IMR-90 (cell line): ENCODE measurements around the gene UGT3A1. TPM values are rescaled to one million over a fixed set of nuclear protein-coding genes. Genes with fewer than 3 reads are reported as not detected.

ENCODE experiments used
- ATAC-seq: fragments of 200-7000 bp; cut with Tn5 transposase; 2 replicates; pipeline ENCODE4 v1.9.1; 2020; ENCODE audit warnings: low read depth, mild to moderate bottlenecking, moderate library complexity
- BruUV-seq: library from RNA; stranded (reverse); fragments of 400-500 nt; replicated peaks from 2 replicates; lab custom pipeline; 2021; lab: Mats Ljungman, UMichigan
- CTCF ChIA-PET: fragments of 300-600 bp; formaldehyde crosslinking; extraction: SDS; loops from one replicate; lab custom pipeline; 2021; ENCODE audit warnings: antibody characterized with exemption; lab: Yijun Ruan, JAX
- POLR2A ChIA-PET: fragments of 300-600 bp; sonication (Branson Sonifier 250); formaldehyde crosslinking; loops from one replicate; lab custom pipeline; 2022; ENCODE audit warnings: antibody characterized with exemption; ENCODE audit not compliant: unreplicated experiment; lab: Charles Lee
- DNase-seq: peaks from one replicate; pipeline ENCODE4 v3.0.0; 2013
- H2AFZ ChIP-seq: replicated peaks from 2 replicates; pipeline ENCODE3; 2013; ENCODE audit warnings: low read length, mild to moderate bottlenecking; ENCODE audit not compliant: poor library complexity
- H2AK5ac ChIP-seq: 2 replicates; pipeline ENCODE4 v1.6.1; 2013; ENCODE audit warnings: low read depth, low read length, inconsistent platforms
- H2AK9ac ChIP-seq: replicated peaks from 2 replicates; pipeline ENCODE3; 2013; ENCODE audit warnings: mild to moderate bottlenecking, low read depth, low read length, moderate library complexity; ENCODE audit not compliant: poor library complexity
- H2BK120ac ChIP-seq: 2 replicates; pipeline ENCODE4 v1.6.1; 2013; ENCODE audit warnings: low read depth, low read length, inconsistent platforms
- H2BK15ac ChIP-seq: 3 replicates; pipeline ENCODE4 v1.6.1; 2013; ENCODE audit warnings: low read depth, low read length, inconsistent platforms
- H2BK20ac ChIP-seq: 2 replicates; pipeline ENCODE4 v1.6.1; 2013; ENCODE audit warnings: low read depth, mild to moderate bottlenecking, inconsistent platforms, low read length, moderate library complexity
- H2BK5ac ChIP-seq: 2 replicates; pipeline ENCODE4 v1.6.1; 2013; ENCODE audit warnings: mild to moderate bottlenecking, low read depth, low read length, inconsistent platforms; ENCODE audit not compliant: poor library complexity, severe bottlenecking
- H3K14ac ChIP-seq: replicated peaks from 2 replicates; pipeline ENCODE4 v1.6.1; 2013; ENCODE audit warnings: low read depth, low read length, inconsistent platforms
- H3K18ac ChIP-seq: 2 replicates; pipeline ENCODE4 v1.6.1; 2013; ENCODE audit warnings: low read depth, low read length, control low read depth
- H3K23ac ChIP-seq: 2 replicates; pipeline ENCODE4 v1.6.1; 2013; ENCODE audit warnings: low read depth, low read length, inconsistent platforms
- H3K27ac ChIP-seq: 2 replicates; pipeline ENCODE4 v1.5.1; 2013; ENCODE audit warnings: mild to moderate bottlenecking, control low read depth, low read length; ENCODE audit not compliant: insufficient read depth
- H3K27me3 ChIP-seq: 2 replicates; pipeline ENCODE4 v1.6.1; 2013; ENCODE audit warnings: low read length; ENCODE audit not compliant: control insufficient read depth, insufficient read depth
- H3K36me3 ChIP-seq: 2 replicates; pipeline ENCODE4 v1.6.1; 2013; ENCODE audit warnings: low read length, mixed read lengths; ENCODE audit not compliant: control insufficient read depth, insufficient read depth
- H3K4ac ChIP-seq: 2 replicates; pipeline ENCODE4 v1.6.1; 2013; ENCODE audit warnings: low read depth, low read length, inconsistent platforms
- H3K4me1 ChIP-seq: 2 replicates; pipeline ENCODE4 v1.6.1; 2013; ENCODE audit warnings: low read length, mixed read lengths; ENCODE audit not compliant: control insufficient read depth, insufficient read depth
- H3K4me2 ChIP-seq: 2 replicates; pipeline ENCODE4 v1.6.1; 2013; ENCODE audit warnings: low read depth, mild to moderate bottlenecking, control low read depth, low read length, moderate library complexity
- H3K4me3 ChIP-seq: 2 replicates; pipeline ENCODE4 v1.5.1; 2013; ENCODE audit warnings: low read depth, mild to moderate bottlenecking, control low read depth, low read length, moderate library complexity; ENCODE audit not compliant: insufficient read depth
- H3K56ac ChIP-seq: 2 replicates; pipeline ENCODE4 v1.6.1; 2013; ENCODE audit warnings: low read length, inconsistent platforms; ENCODE audit not compliant: insufficient read depth; ENCODE audit errors: extremely low read depth
- H3K79me1 ChIP-seq, 2 experiments: 2 replicates each; pipeline ENCODE4 v1.6.1; 2013; ENCODE audit warnings: low read length in 2 of 2, inconsistent platforms in 1 of 2, low read depth in 1 of 2
- H3K9ac ChIP-seq: 2 replicates; pipeline ENCODE4 v1.6.1; 2013; ENCODE audit warnings: low read depth, low read length, control low read depth
- H3K9me1 ChIP-seq: 2 replicates; pipeline ENCODE4 v1.6.1; 2013; ENCODE audit warnings: low read length, inconsistent platforms; ENCODE audit not compliant: insufficient read depth
- H3K9me3 ChIP-seq: 2 replicates; pipeline ENCODE4 v1.6.1; 2013; ENCODE audit warnings: low read length; ENCODE audit not compliant: control insufficient read depth, insufficient read depth
- H4K20me1 ChIP-seq: 2 replicates; pipeline ENCODE4 v1.6.1; 2013; ENCODE audit warnings: low read length, inconsistent platforms; ENCODE audit not compliant: insufficient read depth
- H4K5ac ChIP-seq: 2 replicates; pipeline ENCODE4 v1.6.1; 2013; ENCODE audit warnings: mild to moderate bottlenecking, low read depth, low read length, control low read depth
- H4K8ac ChIP-seq, 2 experiments: 2 replicates each; pipeline ENCODE4 v1.6.1; 2013; ENCODE audit warnings: low read depth in 2 of 2, low read length in 2 of 2, control low read depth in 1 of 2, inconsistent platforms in 1 of 2
- H4K91ac ChIP-seq: 2 replicates; pipeline ENCODE4 v1.6.1; 2013; ENCODE audit warnings: low read depth, low read length, inconsistent platforms; ENCODE audit not compliant: insufficient read depth
- BHLHE40 ChIP-seq: fragments of 150-350 bp; IDR thresholded peaks from 2 replicates; pipeline ENCODE4 v1.6.1; 2016; ENCODE audit warnings: mild to moderate bottlenecking, low read depth, low read length
- CEBPB ChIP-seq: IDR thresholded peaks from 2 replicates; pipeline ENCODE4 v1.6.1; 2012; ENCODE audit warnings: low read depth, low read length, improper control_type of control experiment
- CTCF ChIP-seq: conservative IDR thresholded peaks from 2 replicates; pipeline ENCODE4 v1.5.1; 2012; ENCODE audit warnings: mild to moderate bottlenecking, low read depth, low read length, improper control_type of control experiment
- FOS ChIP-seq: fragments of 150-350 bp; IDR thresholded peaks from 2 replicates; pipeline ENCODE4 v1.6.1; 2016; ENCODE audit warnings: low read depth, low read length
- MAFK ChIP-seq: IDR thresholded peaks from 2 replicates; pipeline ENCODE4 v1.6.1; 2012; ENCODE audit warnings: low read depth, low read length, improper control_type of control experiment
- MAZ ChIP-seq: IDR thresholded peaks from 2 replicates; pipeline ENCODE4 v1.6.1; 2012; ENCODE audit warnings: low read depth, mild to moderate bottlenecking, low read length, improper control_type of control experiment, moderate library complexity, borderline replicate concordance
- MXI1 ChIP-seq: IDR thresholded peaks from 2 replicates; pipeline ENCODE4 v1.6.1; 2012; ENCODE audit warnings: low read depth, mild to moderate bottlenecking, low read length, moderate library complexity, borderline replicate concordance
- NFE2L2 ChIP-seq: fragments of 150-350 bp; IDR thresholded peaks from 2 replicates; pipeline ENCODE4 v1.6.1; 2016; ENCODE audit warnings: low read depth, mild to moderate bottlenecking, low read length
- RAD21 ChIP-seq: IDR thresholded peaks from 2 replicates; pipeline ENCODE4 v1.6.1; 2012; ENCODE audit warnings: low read length, improper control_type of control experiment
- RCOR1 ChIP-seq: IDR thresholded peaks from 2 replicates; pipeline ENCODE4 v1.6.1; 2012; ENCODE audit warnings: mild to moderate bottlenecking, low read length, improper control_type of control experiment; ENCODE audit not compliant: insufficient replicate concordance
- RFX5 ChIP-seq: IDR thresholded peaks from 2 replicates; pipeline ENCODE4 v1.8.0; 2012; ENCODE audit warnings: low read depth, mild to moderate bottlenecking, low read length, moderate library complexity
- SMC3 ChIP-seq: fragments of 150-350 bp; IDR thresholded peaks from 2 replicates; pipeline ENCODE4 v1.6.1; 2016; ENCODE audit warnings: low read depth, mild to moderate bottlenecking, antibody characterized with exemption, low read length, moderate library complexity
- USF2 ChIP-seq: fragments of 150-350 bp; IDR thresholded peaks from 2 replicates; pipeline ENCODE4 v1.6.1; 2017; ENCODE audit warnings: mild to moderate bottlenecking, antibody characterized with exemption, low read length, low read depth
- WGBS, 2 experiments: methylation state at CpG; one replicate each; pipeline versions ENCODE4 v1.1.5 to v1.1.7; 2013; ENCODE audit warnings: missing lambda C conversion rate in 2 of 2; ENCODE audit not compliant: insufficient read length in 1 of 2; ENCODE audit errors: extremely low coverage in 2 of 2; 5-methylcytosine and 5-hydroxymethylcytosine counted together
- dilution Hi-C: fragments of 300-500 bp; cut with HindIII; formaldehyde crosslinking; loops from one replicate; pipeline ENCODE4 v1.14.3; 2018; ENCODE audit warnings: low sequenced_read_pairs; ENCODE audit not compliant: unreplicated experiment
- in situ Hi-C: fragments of 300-500 bp; cut with MboI; formaldehyde crosslinking; loops from 3 replicates; pipeline ENCODE4 v1.14.3; 2019; ENCODE audit warnings: low sequenced_read_pairs, inconsistent platforms, mixed read lengths
- intact Hi-C: fragments of 100-400 bp; cut with micrococcal nuclease; formaldehyde crosslinking; loops from 2 replicates; pipeline ENCODE4 v1.10.0; 2022
- polyA plus RNA-seq, 3 experiments: library from polyadenylated mRNA; depleted of rRNA; stranded (reverse); fragments of >200 nt; gene quantifications; 2 replicates each; pipeline ENCODE4 v1.2.3, GENCODE V29; 2012; ENCODE audit warnings: low replicate concordance in 1 of 3
- total RNA-seq: library from RNA; depleted of rRNA; stranded (reverse); fragments of >200 nt; gene quantifications from 2 replicates; pipeline ENCODE4 v1.2.3, GENCODE V29; 2012

Gene UGT3A1
- total and polyA plus RNA-seq, 2 of the 4 experiments (the other 2 are of a cell fraction): not detected

- Histone ChIP-seq H3K56ac (no peak overlapping the region), H3K9ac (no peak overlapping the region), H3K14ac (no peak overlapping the region), H4K20me1 (no peaks in the 10 kb centered on the region), H3K4ac (no peak overlapping the region), H3K79me1 (no peaks in the 10 kb centered on the region), H4K91ac (no peak overlapping the region), H2BK120ac (no peak overlapping the region), H3K9me3 (no peaks in the 10 kb centered on the region), H3K4me2 (no peak overlapping the region), H3K18ac (no peak overlapping the region), H2AFZ (no peak overlapping the region), H2AK5ac (no peak overlapping the region), H3K4me3 (no peak overlapping the region), H3K36me3 (no peaks in the 10 kb centered on the region), H4K8ac (no peak overlapping the region), H4K5ac (no peak overlapping the region), H3K23ac (no peak overlapping the region), H2BK20ac (no peak overlapping the region), H2AK9ac (no peak overlapping the region), H3K27ac (no peak overlapping the region), H3K27me3 (no peaks in the 10 kb centered on the region; the same call in 1 of the 2 replicates), H2BK5ac (no peak overlapping the region), H3K4me1 (no peaks in the 10 kb centered on the region), H2BK15ac (no peak overlapping the region), H3K9me1 (no peaks in the 10 kb centered on the region)
- no TSS peak for BruUV-seq
- no peak for DNase-seq
- intact Hi-C loops (no loop called here), in situ Hi-C loops (no loop called here), dilution Hi-C loops (no loop called here)
- ChIA-PET POLR2A (no interaction called here), CTCF (interaction anchor here (0.6 kb wide), 1 partner anchor 178 kb away, joined by 4 read pairs; no protein-coding TSS in a partner anchor)
- WGBS, 2 experiments: no CpG with 5 or more reads among the region's 1 CpG
- TF ChIP-seq RFX5: no peak
- no peak for TF ChIP-seq CTCF
- TF ChIP-seq RCOR1: no peak
- TF ChIP-seq NFE2L2: no peak
- TF ChIP-seq BHLHE40: no peak
- no peak for TF ChIP-seq MAFK
- TF ChIP-seq FOS: no peak
- TF ChIP-seq USF2: no peak
- TF ChIP-seq CEBPB: no peak
- TF ChIP-seq MXI1: no peak
- TF ChIP-seq RAD21: no peak
- TF ChIP-seq SMC3: no peak
- TF ChIP-seq MAZ: no peak
- ATAC-seq: no peak
Observed at GRCh38 chr5:35999547-35999946, 8.4 kb upstream of the UGT3A1 start.
